Measurements from ENCODE around the gene CCS. TPM values are rescaled to one million over a fixed set of nuclear protein-coding genes. Genes with fewer than 3 reads are reported as not detected.

CCS gene
- total RNA-seq, 6 experiments from 2014 or later: 22.6 to 54.2 (median 34.3) TPM

DNA sequence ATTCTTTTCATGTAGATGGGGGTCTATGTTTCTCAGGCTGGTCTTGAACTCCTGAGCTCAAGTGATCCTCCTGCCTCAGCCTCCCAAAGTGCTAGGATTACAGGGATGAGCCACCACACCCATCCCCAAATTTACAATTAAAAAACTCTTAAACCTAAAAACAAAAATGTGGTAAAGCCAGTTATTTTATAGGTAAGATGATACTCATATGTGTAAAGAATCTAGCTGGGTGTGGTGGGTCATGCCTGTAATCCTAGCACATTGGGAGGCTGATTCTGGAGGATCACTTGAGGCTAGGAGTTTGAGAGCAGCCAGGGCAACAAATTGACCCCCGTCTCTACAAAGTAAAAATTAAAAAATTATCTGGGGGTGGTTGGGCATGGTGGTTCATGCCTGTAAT lies 19.5 kb downstream of the CCS start:
- Histone ChIP-seq H3K36me3 (no peaks in the 10 kb centered on the region), H3K4me1 (peaks cover 0 to 31% (median 10%) of the 10 kb centered on the region in 4 donors), H3K27ac (no peak overlapping the region), H3K27me3 (no peaks in the 10 kb centered on the region), H3K4me3 (no peak overlapping the region), H3K9me3 (no peaks in the 10 kb centered on the region)
- TF ChIP-seq POLR2A (IDR thresholded peaks at IDR 0.05) (no peak), CTCF (IDR thresholded peaks at IDR 0.05) (no peak)
- ATAC-seq: no peak
- DNase-seq: no peak
- intact Hi-C loops (cut with DNase I): no loop called here
- no CpG with 5 or more reads among the region's 1 CpG for WGBS (ENCODE audit: insufficient coverage, low coverage, low lambda C conversion rate, missing lambda C conversion rate)

DNA sequence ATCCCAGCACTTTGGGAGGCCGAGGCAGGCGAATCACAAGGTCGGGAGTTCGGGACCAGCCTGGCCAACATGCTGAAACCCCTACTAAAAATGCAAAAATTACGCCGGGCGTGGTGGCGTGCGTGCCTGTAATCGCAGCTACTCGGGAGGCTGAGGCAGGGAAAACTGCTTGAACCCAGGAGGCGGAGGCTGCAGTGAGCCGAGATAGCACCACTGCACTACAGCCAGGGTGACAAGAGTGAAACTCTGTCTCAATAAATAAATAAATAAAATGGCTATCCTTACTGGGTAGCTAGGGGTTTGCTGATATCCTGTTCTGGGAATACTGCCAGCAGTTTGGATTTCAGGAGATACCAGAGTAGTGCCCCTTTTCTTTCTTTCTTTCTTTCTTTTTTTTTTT lies 21.1 kb downstream of the CCS start:
- no peak for TF ChIP-seq POLR2A (IDR thresholded peaks at IDR 0.05)
- TF ChIP-seq CTCF (IDR thresholded peaks at IDR 0.05): no peak
- Histone ChIP-seq H3K27me3 (no peaks in the 10 kb centered on the region), H3K9me3 (no peaks in the 10 kb centered on the region), H3K4me3 (no peak overlapping the region), H3K36me3 (no peaks in the 10 kb centered on the region), H3K27ac (peak overlapping the region in 2 of 3 donors; percentile 92 to 96), H3K4me1 (peaks cover 0 to 34% (median 11%) of the 10 kb centered on the region in 4 donors)
- intact Hi-C loops (cut with DNase I): no loop called here
- ATAC-seq (peak; percentile 13 to 36 (median 19)), DNase-seq (peak in 2 of 3 donors; percentile 65)
- 46% methylated on average over 13 of the region's 13 CpGs for WGBS (ENCODE audit: insufficient coverage, low coverage, low lambda C conversion rate, missing lambda C conversion rate)

DNA sequence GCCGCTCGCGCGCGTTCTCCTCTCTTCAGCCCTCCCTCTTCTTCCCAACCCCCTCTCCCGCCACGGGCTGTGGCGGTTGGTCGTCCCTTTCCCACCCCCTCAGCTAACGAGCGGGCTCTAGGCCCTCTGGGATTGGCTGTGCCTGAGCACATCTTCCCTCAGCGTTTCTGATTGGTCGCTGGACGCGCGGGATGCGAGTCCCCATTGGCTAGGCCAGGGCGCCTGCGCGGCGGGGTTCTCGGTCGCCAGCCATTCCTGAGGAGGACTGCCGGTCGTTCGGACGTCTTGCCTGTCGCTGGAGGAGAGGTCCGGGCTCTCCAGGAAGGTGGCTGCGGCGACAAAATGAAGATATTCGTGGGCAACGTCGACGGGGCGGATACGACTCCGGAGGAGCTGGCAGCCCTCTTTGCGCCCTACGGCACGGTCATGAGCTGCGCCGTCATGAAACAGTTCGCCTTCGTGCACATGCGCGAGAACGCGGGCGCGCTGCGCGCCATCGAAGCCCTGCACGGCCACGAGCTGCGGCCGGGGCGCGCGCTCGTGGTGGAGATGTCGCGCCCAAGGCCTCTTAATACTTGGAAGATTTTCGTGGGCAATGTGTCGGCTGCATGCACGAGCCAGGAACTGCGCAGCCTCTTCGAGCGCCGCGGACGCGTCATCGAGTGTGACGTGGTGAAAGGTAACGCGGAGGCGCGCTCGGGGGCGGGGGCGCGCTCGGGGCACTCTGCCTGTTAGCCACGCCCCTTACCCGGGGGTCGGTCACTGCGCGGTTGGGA lies 23.6 kb downstream of the CCS start, which contains the start of gene RBM14:
TSS of gene RBM14 (plus strand) at position 252 of the 776 bp plus-strand sequence. CDS start at position 343, 91 bp downstream.
- under 1% methylated on average over 55 of the region's 90 CpGs for WGBS (ENCODE audit: insufficient coverage, low coverage, low lambda C conversion rate, missing lambda C conversion rate)
- Histone ChIP-seq H3K9me3 (no peaks in the 10 kb centered on the region), H3K4me1 (peaks cover 0 to 53% (median 20%) of the 10 kb centered on the region in 4 donors), H3K27ac (peak within 1 kb of the TSS; percentile 73 to 96 (median 93)), H3K27me3 (no peaks in the 10 kb centered on the region), H3K36me3 (no peaks in the 10 kb centered on the region), H3K4me3 (peak within 1 kb of the TSS; percentile 76 to 96 (median 77))
- intact Hi-C loops (cut with DNase I): no loop called here
- TF ChIP-seq CTCF (IDR thresholded peaks at IDR 0.05) (no peak), POLR2A (IDR thresholded peaks at IDR 0.05) (peak; percentile 98)
- peak; percentile 86 to 96 (median 91) for ATAC-seq
- DNase-seq: peak; percentile 99 to 100 (median 100)

DNA sequence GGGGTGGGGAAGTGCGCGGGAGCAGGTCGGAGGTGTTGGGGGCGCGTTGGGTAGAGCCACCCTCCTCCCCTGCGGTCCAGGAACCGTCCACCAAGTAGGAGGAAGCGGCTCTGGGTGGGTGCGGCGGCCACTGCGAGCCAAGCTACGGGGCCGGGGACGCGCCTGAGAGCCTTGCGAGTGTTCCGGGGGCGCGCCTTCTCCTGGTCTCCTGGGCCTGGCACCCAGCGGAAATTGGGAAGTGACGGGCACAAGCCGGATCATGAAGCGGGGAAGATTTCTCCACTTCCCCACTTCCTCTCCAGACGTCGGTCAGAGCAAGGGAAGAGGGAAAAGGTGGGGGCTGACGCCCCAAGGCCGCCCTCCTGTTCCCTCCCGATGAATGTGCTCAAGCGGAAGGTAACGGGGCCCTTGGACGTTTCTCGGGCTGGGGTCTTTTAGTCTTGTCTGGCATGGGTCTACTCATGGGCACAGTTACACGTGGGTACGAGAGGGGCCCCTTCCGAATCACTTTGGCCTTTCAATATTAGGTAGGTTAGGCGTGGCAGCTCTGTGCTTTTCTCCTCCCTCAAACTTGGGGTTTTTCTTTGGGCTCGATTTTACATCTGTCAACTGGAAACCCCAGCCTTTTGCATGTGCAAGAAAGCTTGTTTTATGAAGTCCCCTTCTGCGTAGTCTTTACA lies 24.3 kb downstream of the CCS start:
- no peak for TF ChIP-seq CTCF (IDR thresholded peaks at IDR 0.05)
- ATAC-seq (peak in 3 of 4 donors; percentile 31 to 41 (median 39)), DNase-seq (peak in 2 of 3 donors; percentile 79 to 84)
- H3K9me3 ChIP-seq: no peaks in the 10 kb centered on the region
- no peaks in the 10 kb centered on the region for H3K27me3 ChIP-seq
- intact Hi-C loops (cut with DNase I): no loop called here
- peaks cover 0 to 60% (median 22%) of the 10 kb centered on the region in 4 donors for H3K4me1 ChIP-seq
- no peaks in the 10 kb centered on the region for H3K36me3 ChIP-seq
- peak overlapping the region; percentile 76 to 96 (median 77) for H3K4me3 ChIP-seq
- H3K27ac ChIP-seq: peak overlapping the region; percentile 73 to 96 (median 93)
- WGBS (ENCODE audit: insufficient coverage, low coverage, low lambda C conversion rate, missing lambda C conversion rate): 0% methylated on average over 12 of the region's 38 CpGs

Data from right lobe of liver (tissue), 6 donors.